ENCODE measurements around the gene ERC1.

ERC1 gene

GRCh38 chr12:1383758-1384157, 392.7 kb downstream of the ERC1 start:
- DNase-seq (ENCODE audit: low read depth, low spot score): no peak

- no peak for DNase-seq (ENCODE audit: low read depth, low spot score)
Observed at GRCh38 chr12:1384910-1385309, 393.9 kb downstream of the ERC1 start.

GRCh38 chr12:1391722-1392121, 400.7 kb downstream of the ERC1 start:
- no peak for DNase-seq (ENCODE audit: low read depth, low spot score)

- no peak for DNase-seq (ENCODE audit: low read depth, low spot score)
Observed at GRCh38 chr12:1395421-1395955, 404.5 kb downstream of the ERC1 start.

- no peak for DNase-seq (ENCODE audit: low read depth, low spot score)
Observed at GRCh38 chr12:1398673-1399072, 407.6 kb downstream of the ERC1 start.

GRCh38 chr12:1401891-1402290, 410.9 kb downstream of the ERC1 start:
- no peak for DNase-seq (ENCODE audit: low read depth, low spot score)

GRCh38 chr12:1403417-1403816, 412.4 kb downstream of the ERC1 start:
- DNase-seq (ENCODE audit: low read depth, low spot score): no peak

- no peak for DNase-seq (ENCODE audit: low read depth, low spot score)
Observed at GRCh38 chr12:1405619-1406018, 414.6 kb downstream of the ERC1 start.

GRCh38 chr12:1410794-1411193, 419.8 kb downstream of the ERC1 start:
- DNase-seq (ENCODE audit: low read depth, low spot score): no peak

GRCh38 chr12:1413930-1414329, 422.9 kb downstream of the ERC1 start:
- DNase-seq (ENCODE audit: low read depth, low spot score): no peak

GRCh38 chr12:1418144-1418543, 427.1 kb downstream of the ERC1 start:
- no peak for DNase-seq (ENCODE audit: low read depth, low spot score)

GRCh38 chr12:1419849-1420371, 428.9 kb downstream of the ERC1 start:
- no peak for DNase-seq (ENCODE audit: low read depth, low spot score)

- no peak for DNase-seq (ENCODE audit: low read depth, low spot score)
Observed at GRCh38 chr12:1421091-1421846, 430.2 kb downstream of the ERC1 start.

- DNase-seq (ENCODE audit: low read depth, low spot score): no peak
Observed at GRCh38 chr12:1422604-1423315, 431.7 kb downstream of the ERC1 start.

- no peak for DNase-seq (ENCODE audit: low read depth, low spot score)
Observed at GRCh38 chr12:1424674-1425395, 433.8 kb downstream of the ERC1 start.

- DNase-seq (ENCODE audit: low read depth, low spot score): no peak
Observed at GRCh38 chr12:1425396-1425729, 434.3 kb downstream of the ERC1 start.

- no peak for DNase-seq (ENCODE audit: low read depth, low spot score)
Observed at GRCh38 chr12:1428671-1429070, 437.6 kb downstream of the ERC1 start.

GRCh38 chr12:1429980-1430379, 439.0 kb downstream of the ERC1 start:
- no peak for DNase-seq (ENCODE audit: low read depth, low spot score)

GRCh38 chr12:1434296-1434955, 443.4 kb downstream of the ERC1 start:
- no peak for DNase-seq (ENCODE audit: low read depth, low spot score)

- DNase-seq (ENCODE audit: low read depth, low spot score): no peak
Observed at GRCh38 chr12:1435044-1435443, 444.0 kb downstream of the ERC1 start.

- no peak for DNase-seq (ENCODE audit: low read depth, low spot score)
Observed at GRCh38 chr12:1435456-1435855, 444.4 kb downstream of the ERC1 start.

- no peak for DNase-seq (ENCODE audit: low read depth, low spot score)
Observed at GRCh38 chr12:1436015-1436414, 445.0 kb downstream of the ERC1 start.
